K562 (cell line): Measurements from ENCODE around the gene SYT1. TPM values are rescaled to one million over a fixed set of nuclear protein-coding genes. Genes with fewer than 3 reads are reported as not detected.

Source experiments
- ATAC-seq: fragments of 200-7000 bp; cut with Tn5 transposase; 3 replicates; pipeline ENCODE4 v1.9.1; 2020; ENCODE audit warnings: moderate library complexity
- BruUV-seq: library from RNA; stranded (reverse); fragments of 400-500 nt; replicated peaks from 2 replicates; lab custom pipeline; 2021; lab: Mats Ljungman, UMichigan
- CTCF ChIA-PET: fragments of 300-600 bp; formaldehyde crosslinking; extraction: SDS; loops from one replicate; lab custom pipeline; 2021; ENCODE audit warnings: low intra/inter-chr PET ratio; lab: Yijun Ruan, JAX
- POLR2A ChIA-PET: fragments of 300-600, 350-650 bp; sonication (Branson Sonifier 250); formaldehyde crosslinking; extraction: SDS; loops from one replicate; lab custom pipeline; 2021; ENCODE audit warnings: antibody characterized with exemption, inconsistent platforms; lab: Yijun Ruan, JAX
- DNase-seq, 4 experiments: peaks; one replicate each; pipeline versions ENCODE4 v3.0.0 to v3.0.0-alpha.2; 2011 to 2018; ENCODE audit warnings: low spot score in 3 of 4, mixed read lengths in 3 of 4; ENCODE audit errors: extremely low read depth in 1 of 4
- FAIRE-seq: peaks from 2 replicates; lab custom pipeline; 2011; peaks lifted over from hg19 to GRCh38; lab: Jason Lieb, UNC
- H2AFZ ChIP-seq: 2 replicates; pipeline ENCODE4 v1.6.0; 2011; ENCODE audit warnings: low read depth, low read length, control low read depth, inconsistent platforms
- H3K27ac ChIP-seq: fragments of 200-600 bp; 3 replicates; pipeline ENCODE4 v1.8.0; 2011; ENCODE audit warnings: low read depth, mild to moderate bottlenecking, control low read depth, inconsistent platforms, low read length, moderate library complexity, mixed read lengths; ENCODE audit errors: extremely low read depth
- H3K27me3 ChIP-seq, 2 experiments: fragments of 300-600 bp in 1 of 2; 2 replicates in 1 of 2; 3 replicates in 1 of 2; pipeline versions ENCODE4 v1.6.0 to v1.8.0; 2011; ENCODE audit warnings: inconsistent platforms in 2 of 2, low read length in 2 of 2, mild to moderate bottlenecking in 1 of 2, mixed read lengths in 1 of 2, moderate library complexity in 1 of 2; ENCODE audit not compliant: control insufficient read depth in 2 of 2, insufficient read depth in 2 of 2
- H3K36me3 ChIP-seq: fragments of 300-600 bp; 3 replicates; pipeline ENCODE4 v1.8.0; 2011; ENCODE audit warnings: mild to moderate bottlenecking, low read length, inconsistent platforms; ENCODE audit not compliant: control insufficient read depth, insufficient read depth
- H3K4me1 ChIP-seq, 2 experiments: fragments of 200-600 bp in 1 of 2; replicated peaks in 1 of 2; 2 replicates in 1 of 2; 3 replicates in 1 of 2; pipeline versions ENCODE4 v1.5.1 to v1.8.0; 2011; ENCODE audit warnings: inconsistent platforms in 2 of 2, low read length in 2 of 2, mild to moderate bottlenecking in 1 of 2, mixed read lengths in 1 of 2, moderate library complexity in 1 of 2; ENCODE audit not compliant: control insufficient read depth in 2 of 2, insufficient read depth in 2 of 2
- H3K4me2 ChIP-seq: 2 replicates; pipeline ENCODE4 v1.6.1; 2011; ENCODE audit warnings: low read length, control low read depth, inconsistent platforms, mixed read lengths; ENCODE audit not compliant: insufficient read depth
- H3K4me3 ChIP-seq: fragments of 200-600 bp; sonication (generic), shearing (Covaris generic); 2 replicates; pipeline ENCODE4 v1.5.1; 2016; ENCODE audit warnings: control low read depth, inconsistent platforms
- H3K79me2 ChIP-seq: fragments of 200-600 bp; 3 replicates; pipeline ENCODE4 v1.8.0; 2011; ENCODE audit warnings: low read length, inconsistent platforms; ENCODE audit not compliant: control insufficient read depth, insufficient read depth
- H3K9ac ChIP-seq, 2 experiments: 2 replicates each; pipeline versions ENCODE4 v1.6.0 to v1.6.1; 2011; ENCODE audit warnings: low read depth in 2 of 2, low read length in 2 of 2, control low read depth in 1 of 2, inconsistent platforms in 1 of 2, mild to moderate bottlenecking in 1 of 2, mixed read lengths in 1 of 2; ENCODE audit not compliant: insufficient read depth in 1 of 2
- H3K9me1 ChIP-seq: one replicate; pipeline ENCODE4 v1.6.0; 2011; ENCODE audit warnings: inconsistent platforms, mild to moderate bottlenecking, low read length, moderate library complexity; ENCODE audit not compliant: control insufficient read depth, insufficient read depth
- H3K9me3 ChIP-seq: replicated peaks from 2 replicates; pipeline ENCODE4 v1.5.1; 2011; ENCODE audit warnings: low read depth, low read length, inconsistent platforms; ENCODE audit not compliant: control insufficient read depth, insufficient read depth
- H4K20me1 ChIP-seq: replicated peaks from 2 replicates; pipeline ENCODE4 v1.6.1; 2011; ENCODE audit warnings: low read length, inconsistent platforms, mixed read lengths; ENCODE audit not compliant: control insufficient read depth, insufficient read depth
- CAMTA2 ChIP-seq: fragments of 250-450 bp; sonication (Bioruptor Pico); conservative IDR thresholded peaks from 2 replicates; pipeline ENCODE4 v1.5.1; 2022
- CREB1 ChIP-seq, 2 experiments: sonication (generic) in 1 of 2; formaldehyde crosslinking in 1 of 2; IDR thresholded peaks; 2 replicates each; pipeline versions ENCODE4 v1.6.1 to v1.8.0; 2012 to 2022; ENCODE audit warnings: inconsistent platforms in 1 of 2, mild to moderate bottlenecking in 1 of 2, missing genetic modification reagents in 1 of 2, moderate library complexity in 1 of 2
- E2F3 ChIP-seq: fragments of 250-450 bp; sonication (Bioruptor Pico); IDR thresholded peaks from 2 replicates; pipeline ENCODE4 v1.4.0; 2020; ENCODE audit warnings: mild to moderate bottlenecking
- ESRRB ChIP-seq: fragments of 250-450 bp; sonication (Bioruptor Pico); IDR thresholded peaks from 2 replicates; pipeline ENCODE4 v1.5.0; 2020; ENCODE audit warnings: mild to moderate bottlenecking, moderate library complexity, borderline replicate concordance
- MCM5 ChIP-seq: fragments of 450-650 bp; IDR thresholded peaks from 2 replicates; pipeline ENCODE4 v1.6.1; 2016; ENCODE audit warnings: low read depth
- NCOR1 ChIP-seq: fragments of 450-650 bp; IDR thresholded peaks from 2 replicates; pipeline ENCODE4 v1.6.1; 2016; ENCODE audit warnings: mild to moderate bottlenecking, moderate library complexity
- PHB ChIP-seq: fragments of 250-450 bp; sonication (Bioruptor Pico); IDR thresholded peaks from 2 replicates; pipeline ENCODE4 v1.5.0; 2021
- RB1 ChIP-seq: fragments of 450-650 bp; IDR thresholded peaks from 2 replicates; pipeline ENCODE4 v1.6.1; 2017; ENCODE audit warnings: low read depth, mild to moderate bottlenecking
- RBM15 ChIP-seq: fragments of 200-400 bp; formaldehyde crosslinking; IDR thresholded peaks from 2 replicates; pipeline ENCODE4 v1.6.1; 2018; ENCODE audit warnings: mild to moderate bottlenecking, low read length, moderate library complexity; ENCODE audit not compliant: insufficient read depth
- SMAD2 ChIP-seq: fragments of 150-350 bp; IDR thresholded peaks from 2 replicates; pipeline ENCODE4 v1.6.1; 2014; ENCODE audit warnings: low read depth, mild to moderate bottlenecking, low read length
- SRSF7 ChIP-seq: fragments of 200-400 bp; formaldehyde crosslinking; optimal IDR thresholded peaks from 2 replicates; pipeline ENCODE3; 2017; ENCODE audit warnings: mild to moderate bottlenecking, low read depth, low read length
- ZC3H8 ChIP-seq: fragments of 450-650 bp; IDR thresholded peaks from 2 replicates; pipeline ENCODE4 v1.6.1; 2017
- ZNF785 ChIP-seq: fragments of 250-450 bp; sonication (Bioruptor Pico); IDR thresholded peaks from 2 replicates; pipeline ENCODE4 v1.4.0; 2020; ENCODE audit warnings: mild to moderate bottlenecking
- WGBS: fragments of 100-300 bp; shearing (Covaris generic); methylation state at CpG from one replicate; pipeline ENCODE4 v1.1.6; 2016; ENCODE audit warnings: low coverage, mixed read lengths; ENCODE audit not compliant: insufficient coverage; ENCODE audit errors: missing lambda C conversion rate; 5-methylcytosine and 5-hydroxymethylcytosine counted together
- in situ Hi-C: fragments of 300-500 bp; cut with MboI; formaldehyde crosslinking; loops from 4 replicates; pipeline ENCODE4 v1.15.0; 2018; ENCODE audit warnings: inconsistent platforms, mixed read lengths
- intact Hi-C: fragments of 100-400 bp; cut with micrococcal nuclease; formaldehyde crosslinking; loops from 2 replicates; pipeline ENCODE4 v1.14.2; 2022
- polyA plus RNA-seq, 8 experiments: library from polyadenylated mRNA; depleted of rRNA in 4 of 8; stranded (reverse) in 5 of 8; unstranded in 3 of 8; fragments of >200 nt; fragmentation: Nextera tagmentation in 2 of 8; fragmentation: Illumina TruSeq in 1 of 8; extraction: Ambion mirVana in 2 of 8; extraction: Trizol in 1 of 8; gene quantifications; 2 replicates each; pipeline versions ENCODE4 v1.2.1 to v1.2.3, GENCODE V29; 2011 to 2014; ENCODE audit warnings: inconsistent platforms in 1 of 8, missing spikeins in 1 of 8
- total RNA-seq, 7 experiments: library from RNA; depleted of rRNA in 6 of 7; stranded (reverse); fragments of >200 nt in 6 of 7; fragmentation: Illumina TruSeq in 2 of 7; extraction: Trizol in 2 of 7; gene quantifications; 2 replicates each; pipeline versions ENCODE4 v1.2.1 to v1.2.3, GENCODE V29; 2011 to 2021; ENCODE audit warnings: low replicate concordance in 1 of 7
- TF ChIP-seq, protein P1 (sequence below): sonication (generic); formaldehyde crosslinking; IDR thresholded peaks from 2 replicates; pipeline ENCODE4 v1.8.1; 2022; ENCODE audit warnings: missing genetic modification reagents

SYT1 gene
- total and polyA plus RNA-seq, 9 of the 15 experiments (the other 6 are each of a cell fraction or from before 2014, with no cell fraction given), result 0.03 to 0.13 (median 0.07) TPM; not detected in 4

DNA sequence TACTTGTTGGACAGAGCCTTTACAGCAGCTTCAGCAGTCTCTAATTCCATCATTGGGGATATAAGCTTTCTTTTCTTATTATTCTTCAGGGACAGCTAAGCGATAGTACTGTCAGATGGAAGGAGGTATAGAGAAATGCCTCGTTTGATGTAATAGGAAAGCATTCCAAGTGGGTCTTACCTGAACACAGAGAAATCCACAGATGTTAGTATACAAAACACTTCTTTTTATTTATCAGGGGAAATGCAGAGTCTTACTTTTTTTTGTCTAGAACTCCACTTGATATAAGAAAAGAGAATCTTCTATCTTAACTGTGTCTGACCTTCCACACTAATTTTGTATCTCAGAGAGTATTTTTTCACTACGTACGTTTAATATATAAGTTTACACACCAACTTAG, 1.9 kb downstream of the SYT1 start:
- BruUV-seq, result no TSS peak
- no peak overlapping the region for H3K4me2 ChIP-seq

More for the DNA sequence above, 1.9 kb downstream of the SYT1 start:
- no peak for ATAC-seq
- POLR2A ChIA-PET, result no interaction called here
- intact Hi-C loops, result no loop called here
- DNase-seq, result no peak
- no peak for FAIRE-seq
- in situ Hi-C loops, result no loop called here
- Histone ChIP-seq H3K79me2 (no peaks in the 10 kb centered on the region), H3K9ac (no peak overlapping the region), H2AFZ (no peak overlapping the region), H3K27ac (no peak overlapping the region), H3K9me1 (no peaks in the 10 kb centered on the region), H3K36me3 (no peaks in the 10 kb centered on the region), H4K20me1 (no peaks in the 10 kb centered on the region), H3K4me1 (no peaks in the 10 kb centered on the region), H3K4me3 (no peak overlapping the region)
- 1% methylated on average over 4 of the region's 4 CpGs for WGBS
- CTCF ChIA-PET, result no interaction called here
- TF ChIP-seq RB1 (no peak), CAMTA2 (CRISPR knock-in tag) (no peak), ESRRB (CRISPR knock-in tag) (no peak), CREB1 (IDR thresholded peaks at IDR 0.05) (no peak), CREB1 (CRISPR knock-in tag; IDR thresholded peaks at IDR 0.05) (no peak), SRSF7 (no peak), SMAD2 (no peak), NCOR1 (no peak), PHB (CRISPR knock-in tag) (no peak), ZNF785 (CRISPR knock-in tag) (no peak), ZC3H8 (no peak), E2F3 (CRISPR knock-in tag) (no peak), MCM5 (no peak), RBM15 (no peak)
- TF ChIP-seq, protein P1, sequence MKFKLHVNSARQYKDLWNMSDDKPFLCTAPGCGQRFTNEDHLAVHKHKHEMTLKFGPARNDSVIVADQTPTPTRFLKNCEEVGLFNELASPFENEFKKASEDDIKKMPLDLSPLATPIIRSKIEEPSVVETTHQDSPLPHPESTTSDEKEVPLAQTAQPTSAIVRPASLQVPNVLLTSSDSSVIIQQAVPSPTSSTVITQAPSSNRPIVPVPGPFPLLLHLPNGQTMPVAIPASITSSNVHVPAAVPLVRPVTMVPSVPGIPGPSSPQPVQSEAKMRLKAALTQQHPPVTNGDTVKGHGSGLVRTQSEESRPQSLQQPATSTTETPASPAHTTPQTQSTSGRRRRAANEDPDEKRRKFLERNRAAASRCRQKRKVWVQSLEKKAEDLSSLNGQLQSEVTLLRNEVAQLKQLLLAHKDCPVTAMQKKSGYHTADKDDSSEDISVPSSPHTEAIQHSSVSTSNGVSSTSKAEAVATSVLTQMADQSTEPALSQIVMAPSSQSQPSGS, result no peak
- TF ChIP-seq, all 486 proteins: peak for 0
- H3K27me3 ChIP-seq, result no peaks in the 10 kb centered on the region
- H3K9me3 ChIP-seq, result no peaks in the 10 kb centered on the region
